ENCODE measurements around the gene ZNRF3. TPM values are rescaled to one million over a fixed set of nuclear protein-coding genes. Genes with fewer than 3 reads are reported as not detected.
"Not testable (repeated sequence)": the region's sequence is repeated elsewhere in the genome, so short reads cannot be mapped to it uniquely, and the experiment has no call there.

ZNRF3 gene
- total RNA-seq, 1 experiment from 2014 or later: 5.5 TPM

GRCh38 chr22:29065468-29066190, 182.3 kb downstream of the ZNRF3 start:
- DNase-seq (ENCODE audit: low read depth): no peak

- DNase-seq (ENCODE audit: low read depth): no peak
Observed at GRCh38 chr22:29069463-29069862, 186.1 kb downstream of the ZNRF3 start.

- DNase-seq (ENCODE audit: low read depth): no peak
Observed at GRCh38 chr22:29070490-29070889, 187.1 kb downstream of the ZNRF3 start.

GRCh38 chr22:29071261-29072045, 188.1 kb downstream of the ZNRF3 start:
- DNase-seq (ENCODE audit: low read depth): peak; percentile 66

GRCh38 chr22:29072193-29072978, 189.0 kb downstream of the ZNRF3 start:
- DNase-seq (ENCODE audit: low read depth): peak; percentile 87

- DNase-seq (ENCODE audit: low read depth): no peak
Observed at GRCh38 chr22:29072979-29073617, 189.7 kb downstream of the ZNRF3 start, which contains the start of gene KREMEN1. Gene KREMEN1, plus strand, starts transcription at chr22:29073035. Its CDS starts 96 bp downstream, at chr22:29073131.

GRCh38 chr22:29073618-29074275, 190.4 kb downstream of the ZNRF3 start:
- no peak for DNase-seq (ENCODE audit: low read depth)

GRCh38 chr22:29074276-29074772, 191.0 kb downstream of the ZNRF3 start:
- DNase-seq (ENCODE audit: low read depth): no peak

GRCh38 chr22:29078036-29078868, 194.9 kb downstream of the ZNRF3 start:
- DNase-seq (ENCODE audit: low read depth): no peak

GRCh38 chr22:29078869-29079207, 195.5 kb downstream of the ZNRF3 start:
- DNase-seq (ENCODE audit: low read depth): no peak

GRCh38 chr22:29079218-29079901, 196.0 kb downstream of the ZNRF3 start:
- no peak for DNase-seq (ENCODE audit: low read depth)

- no peak for DNase-seq (ENCODE audit: low read depth)
Observed at GRCh38 chr22:29080106-29080975, 197.0 kb downstream of the ZNRF3 start.

- DNase-seq (ENCODE audit: low read depth): no peak
Observed at GRCh38 chr22:29081517-29082236, 198.3 kb downstream of the ZNRF3 start.

GRCh38 chr22:29082826-29083545, 199.6 kb downstream of the ZNRF3 start:
- DNase-seq (ENCODE audit: low read depth): no peak

GRCh38 chr22:29083576-29083932, 200.2 kb downstream of the ZNRF3 start:
- DNase-seq (ENCODE audit: low read depth): not testable (repeated sequence)

- peak; percentile 25 for DNase-seq (ENCODE audit: low read depth)
Observed at GRCh38 chr22:29083933-29084591, 200.7 kb downstream of the ZNRF3 start.

GRCh38 chr22:29087012-29087411, 203.6 kb downstream of the ZNRF3 start:
- DNase-seq (ENCODE audit: low read depth): no peak
